ENCODE results near the gene S100A2. TPM values are rescaled to one million over a fixed set of nuclear protein-coding genes. Genes with fewer than 3 reads are reported as not detected.

S100A2 gene
- total RNA-seq (1 to 10 TPM in 3 of 4 donors, under 1 TPM in 1; 0.86 to 10.0 (median 1.1) TPM), polyA plus RNA-seq (10 to 100 TPM in 1 of 3 donors, 1 to 10 TPM in 2; 1.1 to 15.4 (median 2.1) TPM)
- long read RNA-seq, donor 1 = 0 reads
- long read RNA-seq, donor 2, partial matches to known transcripts = 0 of 2 reads
- long read RNA-seq, donor 2, other reads (novel, unspliced or antisense) = 0 of 2 reads

DNA sequence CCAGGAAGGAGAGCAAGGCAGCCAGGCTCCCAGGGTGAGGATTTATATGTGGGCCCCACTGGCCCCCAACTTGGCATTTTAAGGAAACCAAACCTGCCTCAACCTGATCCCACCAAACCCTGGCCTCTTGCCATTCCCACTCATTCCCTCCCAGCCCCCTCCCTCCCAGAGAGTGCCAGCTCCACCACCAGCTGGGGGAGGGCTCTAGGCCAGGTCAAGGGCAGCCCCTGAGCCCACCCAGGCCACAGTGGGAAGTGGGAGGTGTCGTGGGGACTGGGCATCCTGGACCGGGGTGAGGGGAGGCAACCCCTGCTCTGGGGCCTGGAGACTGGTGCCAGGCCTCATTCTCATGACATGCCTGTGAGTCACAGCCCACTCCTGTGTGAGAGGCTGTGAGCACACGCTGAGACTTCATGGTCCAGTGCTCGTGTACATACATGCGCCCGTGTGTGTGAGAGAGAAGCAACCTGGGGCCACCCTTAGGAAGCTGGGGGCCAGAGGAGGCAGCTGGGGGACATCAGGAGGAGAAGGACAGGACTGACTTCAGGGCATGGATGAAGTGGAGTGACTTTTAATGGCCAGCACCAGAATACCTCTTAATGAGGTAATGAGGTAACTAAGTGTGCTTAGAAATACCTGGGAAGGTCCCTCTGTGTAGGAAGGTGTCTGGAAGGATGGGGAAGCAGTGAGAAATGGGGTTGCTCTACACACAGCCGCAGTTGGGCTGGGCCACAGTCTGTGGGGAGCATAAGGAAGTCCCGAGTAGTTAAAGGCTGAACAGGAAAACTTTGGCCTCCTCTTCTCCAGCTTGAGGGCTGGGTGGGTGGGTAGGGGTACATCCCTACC, at the start of gene S100A2:
S100A2 (minus strand) TSS at position 316 of the 846 bp plus-strand sequence. CDS start 1,967 bp downstream, outside the sequence.
- no peaks in the 10 kb centered on the region for H3K9me3 ChIP-seq
- no peak within 1 kb of the TSS for H3K4me3 ChIP-seq
- H3K36me3 ChIP-seq (ENCODE audit: insufficient read depth in 1 of 2, low read depth in 1 of 2) = no peaks in the 10 kb centered on the region
- WGBS, 3 donors = 49 to 71% (median 53%) methylated on average over 8 of the region's 8 CpGs
- peak within 1 kb of the TSS; percentile 88 for H3K27ac ChIP-seq
- ATAC-seq (peak; percentile 57 to 73 (median 68)), DNase-seq (peak; percentile 72 to 75)
- H3K27me3 ChIP-seq (ENCODE audit: insufficient read depth in 3 of 3, low read length in 2 of 3) = no peaks in the 10 kb centered on the region
- TF ChIP-seq, protein P1, sequence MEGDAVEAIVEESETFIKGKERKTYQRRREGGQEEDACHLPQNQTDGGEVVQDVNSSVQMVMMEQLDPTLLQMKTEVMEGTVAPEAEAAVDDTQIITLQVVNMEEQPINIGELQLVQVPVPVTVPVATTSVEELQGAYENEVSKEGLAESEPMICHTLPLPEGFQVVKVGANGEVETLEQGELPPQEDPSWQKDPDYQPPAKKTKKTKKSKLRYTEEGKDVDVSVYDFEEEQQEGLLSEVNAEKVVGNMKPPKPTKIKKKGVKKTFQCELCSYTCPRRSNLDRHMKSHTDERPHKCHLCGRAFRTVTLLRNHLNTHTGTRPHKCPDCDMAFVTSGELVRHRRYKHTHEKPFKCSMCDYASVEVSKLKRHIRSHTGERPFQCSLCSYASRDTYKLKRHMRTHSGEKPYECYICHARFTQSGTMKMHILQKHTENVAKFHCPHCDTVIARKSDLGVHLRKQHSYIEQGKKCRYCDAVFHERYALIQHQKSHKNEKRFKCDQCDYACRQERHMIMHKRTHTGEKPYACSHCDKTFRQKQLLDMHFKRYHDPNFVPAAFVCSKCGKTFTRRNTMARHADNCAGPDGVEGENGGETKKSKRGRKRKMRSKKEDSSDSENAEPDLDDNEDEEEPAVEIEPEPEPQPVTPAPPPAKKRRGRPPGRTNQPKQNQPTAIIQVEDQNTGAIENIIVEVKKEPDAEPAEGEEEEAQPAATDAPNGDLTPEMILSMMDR (IDR thresholded peaks at IDR 0.05) = no peak
- intact Hi-C loops (cut with DNase I) = loop anchor here (2.0 to 5.0 kb wide), 2 partner anchors 55 to 213 kb away; no protein-coding TSS in a partner anchor
- peaks cover 32% of the 10 kb centered on the region for H3K4me1 ChIP-seq

DNA sequence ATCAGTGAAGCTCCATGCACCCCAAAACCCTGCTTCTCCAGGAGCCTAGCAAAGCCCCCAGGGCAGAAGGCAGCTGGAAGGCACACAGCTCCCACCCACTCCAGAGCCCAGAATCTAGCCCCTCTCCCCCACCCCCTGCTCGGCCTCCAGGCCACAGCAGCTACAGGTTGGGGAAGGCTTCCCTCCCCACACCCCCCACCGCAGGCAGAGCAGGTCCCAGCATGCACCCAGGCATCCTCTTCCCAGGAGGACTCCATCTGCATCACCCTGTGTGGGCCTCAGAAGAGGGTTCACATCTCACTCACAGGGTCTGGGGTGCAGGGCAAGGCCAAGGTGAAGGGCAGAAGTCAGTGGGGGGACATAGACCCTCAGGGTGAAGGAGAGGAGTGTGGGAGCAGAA, 49.8 kb upstream of the S100A2 start:
- TF ChIP-seq, protein P1 (IDR thresholded peaks at IDR 0.05) = no peak
- Histone ChIP-seq H3K27me3 (ENCODE audit: insufficient read depth in 3 of 3, low read length in 2 of 3) (no peaks in the 10 kb centered on the region), H3K4me3 (no peak overlapping the region), H3K27ac (no peak overlapping the region), H3K36me3 (ENCODE audit: insufficient read depth in 1 of 2, low read depth in 1 of 2) (peaks cover 0 to 28% of the 10 kb centered on the region in 2 donors), H3K9me3 (no peaks in the 10 kb centered on the region), H3K4me1 (peaks cover 14% of the 10 kb centered on the region)
- DNase-seq = no peak
- intact Hi-C loops (cut with DNase I) = loop anchor here (5.0 kb wide), 1 partner anchor 103 kb away; no protein-coding TSS in a partner anchor
- no peak for ATAC-seq
- WGBS, 3 donors = 94 to 95% (median 94%) methylated on average over 2 of the region's 2 CpGs

DNA sequence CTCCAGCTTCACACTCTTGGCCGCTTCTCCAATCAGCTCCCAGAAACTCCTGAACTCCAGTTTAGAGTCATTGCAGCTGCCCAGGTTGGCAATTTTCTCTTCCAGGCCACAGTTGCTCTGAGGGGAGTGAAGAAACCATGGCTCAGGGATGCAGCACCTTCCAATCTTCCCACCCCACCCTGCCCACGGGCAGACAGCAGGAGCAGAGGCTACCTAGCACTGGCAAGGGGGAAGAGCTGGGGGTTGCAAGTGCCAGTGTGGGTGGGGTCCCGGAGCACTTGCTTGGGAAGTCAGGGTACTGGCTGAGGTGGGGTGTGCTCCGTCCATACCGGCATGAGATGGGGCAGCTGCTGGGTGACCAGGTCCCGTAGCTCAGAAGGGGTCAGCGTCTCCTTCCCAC, 49.3 kb upstream of the S100A2 start:
- no peak for DNase-seq
- H3K4me3 ChIP-seq = no peak overlapping the region
- H3K4me1 ChIP-seq = peaks cover 18% of the 10 kb centered on the region
- H3K36me3 ChIP-seq (ENCODE audit: insufficient read depth in 1 of 2, low read depth in 1 of 2) = peaks cover 0 to 23% of the 10 kb centered on the region in 2 donors
- intact Hi-C loops (cut with DNase I) = loop anchor here (5.0 kb wide), 1 partner anchor 103 kb away; no protein-coding TSS in a partner anchor
- no peaks in the 10 kb centered on the region for H3K9me3 ChIP-seq
- no peak for ATAC-seq
- H3K27me3 ChIP-seq (ENCODE audit: insufficient read depth in 3 of 3, low read length in 2 of 3) = no peaks in the 10 kb centered on the region
- 90 to 97% (median 92%) methylated on average over 7 of the region's 7 CpGs for WGBS, 3 donors
- TF ChIP-seq, protein P1 (IDR thresholded peaks at IDR 0.05) = no peak
- no peak overlapping the region for H3K27ac ChIP-seq

DNA sequence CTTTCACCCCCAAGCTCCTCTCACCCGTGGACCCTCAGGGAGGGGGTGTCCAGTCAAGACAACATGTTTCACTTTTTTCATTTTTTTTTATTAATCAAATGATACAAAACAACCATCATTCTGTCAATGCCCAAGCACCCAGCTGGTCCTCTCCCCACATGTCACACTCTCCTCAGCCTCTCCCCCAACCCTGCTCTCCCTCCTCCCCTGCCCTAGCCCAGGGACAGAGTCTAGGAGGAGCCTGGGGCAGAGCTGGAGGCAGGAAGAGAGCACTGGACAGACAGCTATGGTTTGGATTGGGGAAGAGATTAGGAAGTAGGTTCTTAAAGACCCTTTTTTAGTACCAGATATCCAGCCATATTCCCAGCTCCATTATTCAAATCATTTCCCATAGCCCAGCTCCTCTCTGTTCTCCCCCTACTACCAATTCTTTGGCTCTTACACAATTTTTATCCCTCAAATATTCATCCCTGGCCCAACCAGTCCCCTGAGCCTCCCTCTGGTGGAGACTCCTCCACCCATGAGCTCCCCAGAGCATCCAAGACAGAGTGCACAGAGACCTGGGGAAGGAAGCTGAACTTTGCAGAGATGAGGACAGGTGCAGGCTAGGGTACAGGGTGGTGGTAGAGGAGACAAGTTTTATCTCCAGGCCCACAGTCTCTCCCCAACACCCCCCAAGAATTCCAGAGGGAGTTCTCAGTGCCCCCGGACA, 48.7 kb upstream of the S100A2 start:
- intact Hi-C loops (cut with DNase I) = no loop called here
- TF ChIP-seq, protein P1 (IDR thresholded peaks at IDR 0.05) = no peak
- H3K27ac ChIP-seq = no peak overlapping the region
- WGBS, 3 donors = 60 to 81% (median 62%) methylated on average over 2 of the region's 2 CpGs
- no peak overlapping the region for H3K4me3 ChIP-seq
- peaks cover 0 to 17% of the 10 kb centered on the region in 2 donors for H3K36me3 ChIP-seq (ENCODE audit: insufficient read depth in 1 of 2, low read depth in 1 of 2)
- no peaks in the 10 kb centered on the region for H3K9me3 ChIP-seq
- peaks cover 23% of the 10 kb centered on the region for H3K4me1 ChIP-seq
- DNase-seq (no peak), ATAC-seq (no peak)
- no peaks in the 10 kb centered on the region for H3K27me3 ChIP-seq (ENCODE audit: insufficient read depth in 3 of 3, low read length in 2 of 3)
